ENCODE results near the gene KIRREL1.

Gene KIRREL1

DNA sequence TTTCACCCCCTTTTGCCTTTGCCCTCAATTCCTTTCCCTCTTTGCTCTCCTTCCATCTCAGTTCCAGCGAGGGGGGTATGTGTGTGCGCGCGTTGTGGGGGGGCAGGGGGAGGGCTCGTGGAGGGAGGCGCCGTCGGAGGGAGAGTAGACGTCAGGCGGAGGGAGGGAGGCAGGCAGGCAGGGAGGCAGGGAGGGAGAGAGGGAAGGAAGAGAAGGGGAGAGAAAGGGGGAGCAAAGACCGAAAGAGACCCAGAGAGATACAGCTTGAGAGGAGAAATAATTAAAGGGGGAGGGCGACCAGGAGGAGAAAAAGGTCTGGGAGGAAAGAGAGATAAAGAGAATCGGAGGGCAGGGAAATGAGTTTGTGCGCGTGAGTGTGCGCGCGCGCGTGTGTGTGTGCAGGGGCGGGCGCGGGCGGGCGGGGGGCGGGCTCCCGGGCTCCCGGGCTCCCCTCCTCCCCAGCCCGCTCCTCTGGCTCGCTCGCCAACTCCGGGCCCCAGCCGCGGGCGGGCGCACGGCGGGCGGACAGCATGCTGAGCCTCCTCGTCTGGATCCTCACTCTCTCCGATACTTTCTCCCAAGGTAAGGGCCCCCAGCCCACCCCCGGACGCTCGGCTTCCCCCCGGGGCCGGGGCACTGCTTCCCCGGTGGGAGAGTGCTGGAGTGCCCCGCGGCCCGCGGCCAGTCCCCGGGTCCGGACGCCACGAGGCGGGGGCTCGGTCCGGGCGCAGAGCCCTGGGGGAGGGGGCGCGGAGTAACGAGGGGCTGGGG is at the start of gene KIRREL1:
TSS of gene KIRREL1 (plus strand) at position 499 of the 771 bp plus-strand sequence. CDS start at position 531, 32 bp downstream.
- no peak for DNase-seq (ENCODE audit: low read depth)

DNA sequence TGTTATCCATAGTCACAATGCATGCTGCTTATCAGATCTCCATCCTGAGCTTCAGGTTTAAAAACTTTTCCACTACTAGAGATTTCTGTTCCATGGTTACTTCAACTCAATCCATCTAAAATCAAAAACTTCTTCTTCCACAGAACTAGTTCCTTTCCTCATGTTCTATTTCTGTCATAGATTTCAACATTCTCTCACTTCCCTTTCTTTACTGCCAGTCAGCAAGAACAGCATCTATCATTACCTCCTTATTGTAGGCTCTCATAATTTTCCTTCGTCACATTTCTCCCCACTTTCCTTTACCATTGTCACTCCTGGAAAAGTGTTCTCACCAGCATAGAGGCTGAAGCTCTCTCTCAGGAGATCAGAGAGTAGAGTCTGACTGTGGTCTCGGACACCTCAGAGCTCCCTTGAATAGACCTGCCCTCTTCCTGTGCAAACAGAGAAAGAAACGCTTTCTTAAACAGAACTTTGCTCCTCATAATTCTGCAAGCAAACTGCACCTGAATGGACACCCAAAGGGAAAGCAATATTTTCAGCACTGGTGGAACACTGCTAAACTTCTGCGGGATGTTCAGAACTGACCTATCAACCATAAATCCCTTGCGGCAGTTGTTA is 48.7 kb upstream of the KIRREL1 start:
- no peak for DNase-seq (ENCODE audit: low read depth)

DNA sequence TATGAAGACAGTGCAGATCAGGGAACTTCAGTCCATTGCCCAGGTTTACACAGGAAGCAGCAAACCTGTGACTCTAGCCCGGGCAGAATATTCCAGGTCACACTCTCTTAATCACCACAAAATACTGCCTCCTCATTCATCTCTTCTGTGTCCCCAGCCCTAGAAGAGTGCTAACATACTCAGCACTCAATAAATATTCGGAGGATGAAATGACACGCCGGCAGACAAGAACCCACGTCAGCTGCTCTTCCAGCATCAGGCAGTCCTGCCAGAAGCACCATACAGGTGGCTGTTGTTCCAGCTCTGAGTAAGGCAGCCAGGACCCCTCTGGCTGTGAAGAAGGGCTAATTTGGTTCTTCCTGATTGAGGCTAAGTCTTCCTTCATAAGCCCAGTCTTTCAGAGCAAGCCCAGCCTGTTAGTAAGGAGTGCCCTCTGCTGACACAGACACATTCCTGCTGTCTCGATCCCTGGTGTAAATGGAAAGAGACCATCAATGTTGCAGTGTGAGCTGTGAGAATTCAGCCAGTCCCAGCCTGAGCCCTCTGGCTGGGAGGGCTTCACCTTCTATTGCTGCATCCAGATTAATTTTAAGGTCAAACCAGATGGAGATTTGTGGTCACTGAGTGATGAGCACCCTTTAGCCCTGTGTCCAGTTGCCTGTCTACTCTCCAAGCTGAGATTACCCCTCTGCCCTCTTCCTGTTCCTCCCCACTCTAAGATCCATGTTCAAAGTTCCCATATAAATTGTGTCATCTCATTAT is 45.0 kb upstream of the KIRREL1 start:
- no peak for DNase-seq (ENCODE audit: low read depth)

DNA sequence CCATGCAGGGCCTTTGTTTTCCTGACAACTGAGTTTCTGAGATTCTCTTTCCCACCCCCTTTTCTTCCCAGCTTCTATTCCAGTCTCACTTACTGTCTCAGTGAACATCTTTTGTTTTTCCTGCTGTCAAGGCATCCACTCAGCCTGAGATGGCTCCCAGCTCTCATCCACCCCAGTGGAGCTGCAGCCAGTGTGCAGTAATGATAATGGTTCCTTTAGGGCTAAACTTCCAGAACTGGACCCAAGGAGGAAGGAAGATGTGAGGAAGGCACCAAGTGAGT is 44.4 kb upstream of the KIRREL1 start:
- no peak for DNase-seq (ENCODE audit: low read depth)

DNA sequence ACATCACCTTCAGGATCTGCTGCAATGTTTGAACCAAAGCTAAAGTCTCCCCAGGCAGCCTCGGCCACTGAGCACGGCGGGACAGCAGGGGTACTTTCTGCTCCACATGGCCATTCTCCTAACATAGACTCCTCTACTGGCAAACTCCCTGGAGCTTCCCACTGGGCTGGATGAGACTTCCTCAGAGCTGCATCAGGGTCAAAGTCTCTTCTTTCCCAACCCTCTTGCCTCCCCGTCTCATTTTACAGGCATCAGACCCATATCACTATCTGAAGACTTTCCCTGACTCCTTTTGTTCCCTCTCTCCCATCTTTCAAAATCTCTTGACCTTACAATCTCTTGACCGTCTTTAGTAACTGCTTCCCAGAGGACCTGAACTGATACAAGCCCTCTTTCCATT is 42.2 kb upstream of the KIRREL1 start:
- DNase-seq (ENCODE audit: low read depth) = no peak

DNA sequence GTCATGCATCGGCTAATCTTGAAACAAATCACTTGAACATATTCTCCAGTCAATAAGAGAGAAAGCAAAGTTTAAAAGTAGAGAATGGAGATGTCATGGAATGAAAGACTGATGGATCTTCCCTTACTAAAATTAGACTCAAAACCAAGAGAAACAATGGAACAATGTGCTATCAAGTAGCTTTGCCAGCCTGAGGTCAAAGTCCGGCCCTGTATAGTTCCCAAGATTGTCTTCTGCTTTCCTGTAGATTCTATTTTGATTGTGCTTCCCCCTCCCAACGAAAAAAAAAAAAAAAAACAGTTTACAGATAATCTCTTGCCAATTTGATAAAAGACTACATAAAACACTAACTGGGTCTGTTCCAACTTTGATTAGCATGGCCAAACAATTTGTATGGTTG is 40.8 kb upstream of the KIRREL1 start:
- DNase-seq (ENCODE audit: low read depth) = no peak

DNA sequence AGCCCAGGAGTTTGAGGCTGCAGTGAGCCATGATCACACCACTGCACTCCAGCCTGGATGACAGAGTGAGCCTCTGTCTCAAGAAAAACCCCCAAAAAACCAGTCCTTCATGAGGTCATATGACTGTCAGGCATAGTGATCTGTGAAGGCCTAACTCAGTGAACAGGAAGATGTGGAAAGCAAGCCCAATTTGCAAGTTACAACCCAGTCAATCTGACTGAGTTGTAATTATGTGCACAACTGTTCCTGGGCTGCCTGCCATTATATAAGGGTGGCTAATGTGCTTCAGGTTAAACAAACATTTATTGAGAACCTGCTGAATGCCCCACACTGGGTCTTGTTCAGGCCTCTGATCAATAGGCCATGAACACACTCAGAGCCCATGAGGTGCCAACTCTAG is 38.2 kb upstream of the KIRREL1 start:
- no peak for DNase-seq (ENCODE audit: low read depth)

DNA sequence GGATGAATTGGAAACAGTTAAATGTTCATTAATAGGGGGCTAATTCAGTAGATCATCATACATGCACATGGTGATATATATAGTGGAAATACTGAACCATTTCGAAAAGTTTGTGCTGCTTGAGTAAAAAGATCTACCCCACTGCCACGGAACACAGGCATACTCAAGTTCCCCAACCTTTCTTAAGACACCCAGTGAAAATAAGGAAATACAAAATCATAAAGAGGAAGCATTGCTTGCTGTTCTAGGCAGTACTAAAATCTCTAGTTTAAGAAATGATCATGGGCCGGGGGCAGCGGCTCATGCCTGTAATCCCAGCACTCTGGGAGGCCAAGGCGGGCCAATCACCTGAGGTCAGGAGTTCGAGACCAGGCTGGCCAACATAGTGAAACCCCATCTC is 37.6 kb upstream of the KIRREL1 start:
- DNase-seq (ENCODE audit: low read depth) = no peak

DNA sequence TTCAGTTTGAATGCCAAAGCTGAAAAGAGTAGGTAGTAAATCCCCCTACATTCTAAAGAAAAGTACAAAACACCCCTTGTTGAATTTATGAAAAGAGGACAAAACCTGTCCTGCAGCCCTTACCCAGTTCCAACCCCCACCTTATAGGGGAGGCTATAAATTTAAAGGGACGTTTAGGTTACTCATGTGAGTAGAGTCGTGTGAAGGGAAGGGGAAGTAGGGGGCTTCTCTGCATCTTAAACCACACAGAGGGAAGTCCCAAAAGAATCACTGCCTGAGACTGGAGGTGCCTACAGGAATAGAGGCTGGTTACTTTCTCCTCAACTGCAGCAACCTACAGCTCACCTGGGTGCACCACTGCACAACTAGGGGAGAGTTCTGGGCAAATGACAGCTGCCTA is 36.7 kb upstream of the KIRREL1 start:
- DNase-seq (ENCODE audit: low read depth) = no peak

DNA sequence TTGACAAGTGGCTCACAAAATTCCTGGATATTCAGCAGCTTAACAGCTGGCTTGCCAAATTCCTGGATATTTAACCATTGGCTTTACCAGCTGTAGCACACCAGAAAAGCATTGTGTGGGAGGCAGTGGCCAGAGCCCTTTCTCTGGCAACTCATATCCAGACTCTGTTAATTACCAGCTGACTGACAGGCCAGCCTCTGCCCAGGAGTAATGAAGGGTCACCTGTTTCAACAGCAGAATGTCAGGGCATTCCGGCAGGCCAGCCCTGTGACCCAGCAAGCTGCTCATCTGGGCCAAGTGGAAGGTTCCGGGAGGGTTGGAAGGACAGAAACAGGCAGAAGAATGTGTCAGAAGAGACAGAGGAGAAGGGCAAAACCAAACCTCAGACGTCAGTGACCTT is 35.2 kb upstream of the KIRREL1 start:
- DNase-seq (ENCODE audit: low read depth) = no peak

DNA sequence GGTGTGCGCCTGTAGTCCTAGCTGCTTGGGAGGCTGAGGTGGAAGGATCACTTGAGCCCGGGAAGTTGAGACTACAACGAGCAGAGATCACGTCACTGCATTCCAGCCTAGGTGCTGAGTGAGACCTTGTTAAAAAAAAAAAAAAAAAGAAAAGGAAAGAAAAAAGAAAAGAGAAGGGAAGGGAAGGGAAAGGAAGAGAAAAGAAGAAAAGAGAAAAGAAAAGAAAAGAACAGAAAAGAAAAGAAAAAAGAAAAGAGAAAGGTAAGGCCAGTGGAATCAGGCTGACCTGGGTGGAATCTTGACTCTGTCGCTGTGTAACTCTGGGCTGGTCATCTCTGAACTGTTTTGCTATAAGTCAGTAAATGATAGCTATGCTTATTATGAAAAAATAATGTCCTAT is 33.7 kb upstream of the KIRREL1 start:
- DNase-seq (ENCODE audit: low read depth) = no peak

DNA sequence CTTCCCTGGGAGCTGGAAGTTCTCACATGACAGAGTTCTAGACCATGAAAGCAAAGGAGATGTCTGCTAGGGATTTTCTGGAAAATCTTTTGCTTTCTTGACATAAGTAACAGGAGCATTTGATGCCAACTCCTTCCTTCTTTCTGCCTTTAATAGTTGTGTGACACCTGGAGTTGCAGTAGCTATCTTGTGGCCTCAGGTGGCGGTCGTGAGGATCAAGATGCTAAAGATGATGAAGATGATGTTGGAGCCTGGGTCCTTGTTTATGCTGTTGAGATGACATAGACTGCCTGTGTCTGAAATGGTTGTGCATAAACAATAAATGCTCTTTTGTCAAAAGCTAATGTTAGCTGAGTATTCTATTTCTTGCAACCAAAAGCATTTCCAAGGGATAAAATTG is 32.7 kb upstream of the KIRREL1 start:
- DNase-seq (ENCODE audit: low read depth) = no peak

DNA sequence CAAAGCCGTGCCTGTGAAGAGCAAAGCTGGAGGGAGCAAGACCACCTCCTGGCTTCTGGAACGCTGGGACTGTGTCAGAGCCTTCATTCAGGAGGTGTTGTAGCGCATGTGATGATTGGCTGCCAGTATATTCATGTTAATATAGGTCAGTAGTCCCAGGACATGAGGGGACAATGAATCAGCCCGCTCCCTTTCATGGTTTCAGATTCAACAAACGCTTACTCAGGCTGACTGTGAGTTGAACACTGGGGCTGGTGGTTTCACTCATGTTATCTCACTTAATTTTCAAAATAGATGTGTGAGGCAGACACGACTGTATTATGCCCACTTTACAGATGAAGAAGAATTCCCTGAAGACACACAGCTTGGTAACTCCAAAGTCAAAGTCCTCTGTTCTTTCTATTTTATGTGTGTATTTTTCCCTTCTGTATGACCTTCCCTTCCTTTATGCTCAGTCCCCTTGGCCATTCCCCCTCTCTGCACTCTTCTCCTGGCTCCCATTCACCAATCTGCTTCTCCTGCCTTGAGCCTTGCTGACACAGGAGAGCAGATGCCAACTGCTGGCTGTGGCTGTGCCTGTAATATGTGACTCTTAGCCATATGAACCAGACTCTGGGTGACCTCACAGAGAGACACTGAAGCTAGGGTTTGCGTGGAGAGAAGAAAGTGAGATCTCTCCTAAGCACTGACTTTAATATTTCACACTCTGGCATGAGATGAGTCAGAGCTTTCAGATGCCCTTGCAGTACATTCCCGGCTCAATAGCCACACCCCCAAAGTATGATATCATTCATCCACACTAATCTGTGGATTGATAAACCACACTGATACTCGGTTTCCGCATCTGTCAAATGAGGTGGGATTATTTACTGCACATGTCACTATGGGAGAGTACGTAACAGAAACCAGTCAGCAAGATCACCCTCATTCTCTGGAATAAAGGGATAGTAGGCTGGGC is 31.4 kb upstream of the KIRREL1 start:
- no peak for DNase-seq (ENCODE audit: low read depth)

DNA sequence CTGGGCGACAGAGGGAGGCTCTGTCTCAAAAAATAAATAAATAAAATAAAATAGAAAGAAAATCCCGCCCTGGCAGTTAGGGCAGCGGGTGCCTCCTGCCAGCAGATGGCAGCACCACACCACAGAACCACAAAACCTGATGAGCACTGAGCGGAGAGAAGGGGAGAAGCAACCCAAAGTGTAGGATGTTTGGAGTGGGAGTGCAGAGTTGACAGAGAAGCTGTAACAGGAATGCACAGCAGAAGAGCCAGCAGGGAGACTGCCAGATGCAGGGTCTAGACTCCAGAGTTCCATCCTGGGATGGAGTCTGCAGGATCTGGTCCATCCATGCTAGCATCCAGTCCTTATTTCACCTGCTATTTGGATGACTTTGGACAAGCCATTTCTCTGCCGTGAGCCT is 29.7 kb upstream of the KIRREL1 start:
- DNase-seq (ENCODE audit: low read depth) = no peak

DNA sequence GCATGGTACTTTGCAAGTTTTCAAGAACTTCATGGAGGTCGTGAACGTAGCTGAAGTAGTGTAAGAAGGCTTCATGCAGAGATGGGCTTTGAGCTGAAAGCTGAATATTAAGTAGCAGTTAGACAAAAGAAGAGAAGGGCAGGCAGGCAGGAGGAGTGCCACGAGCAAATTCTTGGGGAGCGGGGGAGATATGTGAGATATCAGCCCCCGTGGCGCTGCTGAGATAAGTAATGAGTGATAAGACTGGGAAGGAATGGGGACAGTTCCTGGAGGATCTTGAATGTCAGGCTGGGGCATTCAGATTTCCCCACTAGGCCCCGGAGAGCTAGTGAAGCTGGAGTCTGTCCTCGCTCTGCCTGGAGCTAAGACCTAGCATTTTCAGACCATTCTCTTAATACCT is 27.9 kb upstream of the KIRREL1 start:
- no peak for DNase-seq (ENCODE audit: low read depth)

DNA sequence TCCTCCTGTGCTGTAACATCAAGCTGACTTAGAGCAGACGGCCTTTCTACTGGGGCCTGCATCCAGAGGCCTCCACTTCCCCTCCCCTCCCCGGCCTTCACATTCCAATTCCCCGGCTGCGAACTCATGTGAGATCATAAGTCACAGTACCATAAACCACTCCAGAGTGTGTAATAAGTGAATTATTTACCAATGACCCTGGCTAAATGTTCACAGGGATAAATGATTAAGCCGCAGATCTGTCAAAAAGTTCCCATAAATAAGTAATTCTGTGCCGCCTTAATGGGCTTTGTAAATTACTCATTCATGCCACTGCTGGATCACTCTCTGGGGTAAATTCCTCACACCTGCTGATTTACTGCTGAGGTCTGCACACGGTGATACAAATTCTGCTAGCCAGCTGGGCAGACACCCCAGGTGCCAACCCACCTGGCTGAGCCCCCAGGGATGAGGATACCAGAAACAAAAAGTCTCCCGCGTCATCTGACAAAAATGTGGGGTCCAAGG is 27.4 kb upstream of the KIRREL1 start:
- DNase-seq (ENCODE audit: low read depth) = no peak

DNA sequence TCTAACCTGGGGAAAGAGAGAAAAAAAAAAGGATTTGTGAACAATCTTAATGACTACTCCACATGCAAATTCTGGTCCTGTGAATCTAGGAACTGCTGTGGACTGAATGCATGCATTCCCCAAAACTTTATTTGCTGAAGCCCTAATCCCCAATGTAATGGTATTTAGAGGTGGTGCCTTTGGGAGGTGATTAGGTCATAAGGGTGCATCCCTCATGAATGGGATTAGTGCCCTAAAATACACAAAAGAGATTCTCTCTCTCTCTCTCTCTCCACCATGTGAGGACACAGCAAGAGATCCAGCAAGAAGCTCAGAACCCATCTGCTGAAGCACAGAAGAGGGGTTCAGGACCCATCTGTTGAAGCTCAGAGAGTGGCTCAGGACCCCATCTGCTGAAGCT is 26.2 kb upstream of the KIRREL1 start:
- DNase-seq (ENCODE audit: low read depth) = no peak

DNA sequence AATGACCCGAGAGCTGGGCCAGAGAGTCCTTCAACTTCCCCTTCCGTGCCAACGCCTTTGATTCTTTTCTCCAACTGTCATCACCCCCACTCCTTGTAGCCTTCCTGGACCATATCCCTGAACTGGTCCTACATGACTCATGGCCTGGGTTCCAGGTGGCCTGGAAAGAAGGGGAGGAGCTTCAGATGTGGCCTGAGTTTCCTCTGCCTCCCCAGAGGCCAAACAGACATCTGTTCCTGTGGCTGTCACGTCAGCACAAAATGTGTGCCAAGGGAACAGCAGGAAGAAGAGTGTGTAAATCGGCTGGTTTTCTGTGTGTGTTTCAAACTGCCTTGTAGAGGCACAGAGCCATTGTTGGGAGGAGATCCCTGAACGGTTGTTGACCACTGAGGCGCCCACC is 24.9 kb upstream of the KIRREL1 start:
- DNase-seq (ENCODE audit: low read depth) = no peak

DNA sequence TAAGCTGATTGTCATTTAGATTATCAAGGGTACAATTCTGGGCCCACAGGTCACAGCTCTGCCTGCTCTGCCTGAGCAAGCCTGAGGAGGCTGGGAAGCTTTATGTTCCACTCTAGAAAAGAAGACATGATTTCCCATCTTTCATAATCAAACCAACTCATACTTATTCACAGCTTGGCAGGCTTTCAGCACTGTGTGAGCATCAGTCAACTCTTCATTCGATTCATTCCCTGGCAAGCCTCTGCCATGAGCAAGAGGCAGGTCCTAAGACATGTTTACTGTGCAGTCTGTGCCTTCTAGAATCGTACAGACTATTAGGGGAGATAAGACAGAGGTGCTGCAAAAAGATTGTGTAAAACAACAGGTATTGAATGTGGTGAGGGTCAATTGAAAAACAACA is 24.5 kb upstream of the KIRREL1 start:
- DNase-seq (ENCODE audit: low read depth) = no peak

DNA sequence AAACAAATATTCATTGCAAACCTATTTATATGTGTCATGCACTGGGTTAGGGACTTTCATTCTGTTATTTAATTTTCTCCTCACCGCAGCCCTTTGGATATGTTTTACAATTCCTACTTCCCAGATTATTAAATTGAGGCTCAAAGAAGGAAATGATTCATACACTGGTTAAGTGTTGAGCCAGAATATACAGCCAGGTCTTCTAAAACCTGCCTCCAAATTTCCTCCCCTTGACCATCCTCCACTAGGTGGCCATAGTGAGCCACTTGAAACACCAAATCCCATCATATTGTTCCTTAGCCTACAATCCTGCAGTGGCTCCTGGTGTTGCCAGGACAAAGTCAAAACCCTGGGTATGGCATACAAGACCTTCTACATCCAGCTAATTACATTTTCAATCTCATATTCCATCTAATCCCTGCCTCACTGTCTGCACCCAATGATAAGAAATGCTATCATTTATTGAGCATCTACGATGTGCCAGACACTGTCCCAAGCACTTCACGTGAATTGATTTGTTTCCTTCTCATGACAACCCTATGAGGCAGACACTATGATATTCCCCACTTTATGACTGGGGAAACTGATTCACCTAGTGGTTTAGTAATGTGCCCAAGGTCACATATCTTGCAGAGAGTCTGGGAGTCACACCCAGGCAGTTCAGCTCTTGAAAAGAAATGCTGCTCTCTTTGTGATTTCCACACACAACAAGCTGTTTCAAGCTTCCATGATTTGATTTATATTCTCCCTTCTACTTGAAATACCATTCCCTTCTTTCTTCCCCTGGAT is 23.6 kb upstream of the KIRREL1 start:
- DNase-seq (ENCODE audit: low read depth) = no peak

DNA sequence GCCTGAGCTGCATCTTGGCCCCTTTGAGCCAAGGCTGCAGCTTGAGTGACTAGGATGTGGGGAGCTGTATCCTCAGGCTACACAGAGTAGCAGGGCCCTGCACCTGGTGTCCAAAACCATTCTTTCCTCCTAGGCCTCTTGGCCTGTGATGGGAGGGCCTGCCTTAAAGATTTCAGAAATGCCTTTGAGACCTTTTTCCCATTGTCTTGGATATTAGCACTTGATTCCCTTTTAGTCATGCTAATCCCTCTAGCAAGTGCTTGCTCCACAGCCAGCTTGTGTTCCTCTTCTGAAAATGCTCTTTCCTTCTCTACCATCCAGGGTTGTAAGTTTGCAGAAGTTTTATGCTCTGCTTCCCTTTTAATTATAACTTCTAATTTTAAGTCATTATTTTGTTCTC is 21.7 kb upstream of the KIRREL1 start:
- DNase-seq (ENCODE audit: low read depth) = no peak

All from T-helper 22 cell (primary cell).